HEK293T (cell line): ENCODE results near the gene TAL1.

Experiments
- CTCF ChIA-PET: fragments of 350-600 bp; formaldehyde crosslinking; extraction: SDS; loops from one replicate; lab custom pipeline; 2021; ENCODE audit warnings: antibody characterized with exemption, inconsistent platforms; lab: Yijun Ruan, JAX
- POLR2A ChIA-PET: fragments of 350-600 bp; formaldehyde crosslinking; extraction: SDS; loops from one replicate; lab custom pipeline; 2020; ENCODE audit warnings: antibody characterized with exemption, inconsistent platforms; lab: Yijun Ruan, JAX
- DNase-seq: peaks from one replicate; pipeline ENCODE4 v3.0.0; 2012; ENCODE audit warnings: mixed read lengths; ENCODE audit errors: extremely low spot score
- ARNT ChIP-seq: fragments of 450-650 bp; IDR thresholded peaks from 2 replicates; pipeline ENCODE4 v1.6.1; 2017; ENCODE audit warnings: mild to moderate bottlenecking
- BHLHE40 ChIP-seq: fragments of 450-650 bp; IDR thresholded peaks from 2 replicates; pipeline ENCODE4 v1.6.1; 2016; ENCODE audit warnings: mild to moderate bottlenecking, moderate library complexity, borderline replicate concordance
- CTBP1 ChIP-seq: fragments of 450-650 bp; IDR thresholded peaks from 2 replicates; pipeline ENCODE4 v1.6.1; 2016; ENCODE audit warnings: borderline replicate concordance
- ELF4 ChIP-seq: fragments of 450-650 bp; IDR thresholded peaks from 2 replicates; pipeline ENCODE4 v1.6.1; 2017; ENCODE audit warnings: antibody characterized with exemption
- FOXA1 ChIP-seq: fragments of 450-650 bp; IDR thresholded peaks from 2 replicates; pipeline ENCODE4 v1.6.1; 2016; ENCODE audit warnings: mild to moderate bottlenecking
- FOXK2 ChIP-seq: fragments of 450-650 bp; IDR thresholded peaks from 2 replicates; pipeline ENCODE4 v1.6.1; 2016; ENCODE audit warnings: mild to moderate bottlenecking
- FOXM1 ChIP-seq: fragments of 450-650 bp; IDR thresholded peaks from 2 replicates; pipeline ENCODE4 v1.6.1; 2017; ENCODE audit warnings: mild to moderate bottlenecking, borderline replicate concordance
- HDGF ChIP-seq: fragments of 450-650 bp; IDR thresholded peaks from 2 replicates; pipeline ENCODE4 v1.6.1; 2017; ENCODE audit warnings: antibody characterized with exemption, borderline replicate concordance
- L3MBTL2 ChIP-seq: fragments of 450-650 bp; conservative IDR thresholded peaks from 2 replicates; pipeline ENCODE4 v1.6.1; 2016; ENCODE audit warnings: mild to moderate bottlenecking
- LEF1 ChIP-seq: fragments of 450-650 bp; IDR thresholded peaks from 2 replicates; pipeline ENCODE4 v1.6.1; 2017; ENCODE audit warnings: mild to moderate bottlenecking, borderline replicate concordance
- NFRKB ChIP-seq: fragments of 450-650 bp; IDR thresholded peaks from 2 replicates; pipeline ENCODE4 v1.6.1; 2016; ENCODE audit warnings: mild to moderate bottlenecking, moderate library complexity
- SP1 ChIP-seq: fragments of 450-650 bp; IDR thresholded peaks from 2 replicates; pipeline ENCODE4 v1.6.1; 2017
- SUZ12 ChIP-seq: fragments of 450-650 bp; IDR thresholded peaks from 2 replicates; pipeline ENCODE4 v1.6.1; 2016; ENCODE audit warnings: mild to moderate bottlenecking
- TARDBP ChIP-seq: fragments of 450-650 bp; IDR thresholded peaks from 2 replicates; pipeline ENCODE4 v1.6.1; 2016
- ZNF384 ChIP-seq: fragments of 450-650 bp; IDR thresholded peaks from 2 replicates; pipeline ENCODE4 v1.6.1; 2016
- TF ChIP-seq, protein P1 (sequence below): fragments of 450-650 bp; IDR thresholded peaks from 2 replicates; pipeline ENCODE4 v1.6.1; 2016

The TAL1 gene

GRCh38 chr1:47189844-47190508 lies 42.0 kb downstream of the TAL1 start, which contains the start of gene PDZK1IP1:
TSS of gene PDZK1IP1 (minus strand) at chr1:47190036. CDS start at chr1:47189932, 104 bp downstream.
- DNase-seq: no peak
- TF ChIP-seq ARNT (no peak), HDGF (no peak), NFRKB (no peak), ELF4 (no peak), TARDBP (no peak), SP1 (no peak), L3MBTL2 (no peak), BHLHE40 (no peak), SUZ12 (no peak), FOXA1 (no peak), CTBP1 (no peak), ZNF384 (no peak), FOXM1 (no peak)
- TF ChIP-seq, protein P1, sequence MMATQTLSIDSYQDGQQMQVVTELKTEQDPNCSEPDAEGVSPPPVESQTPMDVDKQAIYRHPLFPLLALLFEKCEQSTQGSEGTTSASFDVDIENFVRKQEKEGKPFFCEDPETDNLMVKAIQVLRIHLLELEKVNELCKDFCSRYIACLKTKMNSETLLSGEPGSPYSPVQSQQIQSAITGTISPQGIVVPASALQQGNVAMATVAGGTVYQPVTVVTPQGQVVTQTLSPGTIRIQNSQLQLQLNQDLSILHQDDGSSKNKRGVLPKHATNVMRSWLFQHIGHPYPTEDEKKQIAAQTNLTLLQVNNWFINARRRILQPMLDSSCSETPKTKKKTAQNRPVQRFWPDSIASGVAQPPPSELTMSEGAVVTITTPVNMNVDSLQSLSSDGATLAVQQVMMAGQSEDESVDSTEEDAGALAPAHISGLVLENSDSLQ: no peak
- POLR2A ChIA-PET: interaction anchor here (0.9 to 2.3 kb wide), 3 partner anchors 11 to 144 kb away, joined by 3 to 18 read pairs (median 6); partner anchors contain the start of genes CMPK1 and STIL
- CTCF ChIA-PET: interaction anchor here (0.6 to 1.9 kb wide), 6 partner anchors 11 to 247 kb away, joined by 3 to 14 read pairs (median 4); no protein-coding TSS in a partner anchor

- no peak for DNase-seq
- POLR2A ChIA-PET: interaction anchor here (0.9 to 2.3 kb wide), 4 partner anchors 10 to 144 kb away, joined by 3 to 18 read pairs (median 10); partner anchors contain the start of genes CMPK1 and STIL
Observed at GRCh38 chr1:47188791-47189785, 42.9 kb downstream of the TAL1 start.

DNA sequence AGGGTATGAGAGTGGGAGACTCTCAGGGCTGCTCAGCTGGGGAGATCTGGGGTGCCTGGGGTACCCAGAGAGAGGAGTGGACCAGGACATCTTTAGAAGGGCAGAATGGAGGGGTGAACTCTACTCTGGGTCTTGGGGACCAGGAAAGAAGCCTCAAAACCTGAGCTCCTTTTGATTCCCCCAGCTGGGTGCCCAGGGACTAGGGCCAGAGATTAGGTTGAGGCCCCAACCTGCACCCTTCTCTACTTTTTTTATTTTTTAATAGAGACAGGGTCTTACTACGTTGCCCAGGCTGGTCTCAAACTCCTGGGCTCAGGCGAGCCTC lies 44.1 kb downstream of the TAL1 start:
- TF ChIP-seq CTBP1 (no peak), BHLHE40 (no peak), TARDBP (no peak), ARNT (no peak)
- ChIA-PET CTCF (interaction anchor here (1.1 to 1.6 kb wide), 2 partner anchors 9 to 12 kb away, joined by 3 to 9 read pairs; no protein-coding TSS in a partner anchor), POLR2A (interaction anchor here (2.0 kb wide), 1 partner anchor 9 kb away, joined by 13 read pairs; no protein-coding TSS in a partner anchor)
- no peak for DNase-seq

More at GRCh38 chr1:47188791-47189785, 42.9 kb downstream of the TAL1 start:
- CTCF ChIA-PET: interaction anchor here (0.8 to 1.9 kb wide), 7 partner anchors 10 to 146 kb away, joined by 3 to 14 read pairs (median 4); no protein-coding TSS in a partner anchor
- no peak for TF ChIP-seq ELF4
- TF ChIP-seq BHLHE40: no peak
- no peak for TF ChIP-seq TARDBP
- no peak for TF ChIP-seq FOXA1
- TF ChIP-seq NFRKB: no peak
- TF ChIP-seq ZNF384: no peak
- TF ChIP-seq, protein P1: no peak
- TF ChIP-seq CTBP1: no peak
- no peak for TF ChIP-seq SP1
- no peak for TF ChIP-seq ARNT
- no peak for TF ChIP-seq FOXM1
- TF ChIP-seq LEF1: no peak
- TF ChIP-seq SUZ12: no peak
- TF ChIP-seq HDGF: no peak
- no peak for TF ChIP-seq FOXK2
- TF ChIP-seq L3MBTL2: no peak

DNA sequence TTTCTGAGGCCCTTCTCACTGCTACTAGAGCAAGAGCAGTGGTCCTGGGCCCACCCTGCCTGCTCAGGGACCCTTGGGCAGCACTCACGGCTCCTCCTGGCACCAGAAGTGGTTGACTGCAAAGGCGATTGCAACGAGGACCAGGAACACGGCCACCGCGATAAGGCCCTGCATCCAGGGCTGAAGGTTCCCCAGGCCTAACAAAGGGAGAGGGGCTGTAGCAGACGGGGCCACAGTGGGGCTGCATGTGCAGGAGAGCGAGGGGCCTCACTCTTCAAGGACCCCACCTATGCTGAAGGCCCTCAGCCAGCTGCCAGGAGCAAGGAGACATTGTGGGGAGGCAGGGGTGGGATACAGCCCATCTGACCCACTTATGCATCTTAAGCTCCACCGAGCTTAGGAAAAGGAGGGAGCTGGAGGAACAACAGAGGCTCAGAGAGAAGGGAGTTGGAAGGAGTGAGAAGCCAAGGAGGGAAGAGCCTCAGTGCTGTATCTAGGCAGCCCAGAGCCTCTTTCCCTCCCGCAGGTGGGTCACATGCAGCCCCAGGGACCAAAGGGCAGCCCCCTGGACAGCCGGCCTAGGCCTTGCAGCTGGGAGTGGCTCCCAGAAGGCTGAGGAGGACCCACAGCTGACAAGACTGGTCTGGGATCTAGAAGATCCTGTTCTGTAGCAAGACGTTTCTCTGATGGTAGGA lies 44.6 kb downstream of the TAL1 start:
- no peak for DNase-seq
- POLR2A ChIA-PET: interaction anchor here (2.0 kb wide), 1 partner anchor 9 kb away, joined by 13 read pairs; no protein-coding TSS in a partner anchor
- TF ChIP-seq FOXA1: no peak
- no peak for TF ChIP-seq LEF1
- TF ChIP-seq FOXM1: no peak
- no peak for TF ChIP-seq HDGF
- no peak for TF ChIP-seq ARNT
- TF ChIP-seq SP1: no peak
- no peak for TF ChIP-seq TARDBP
- no peak for TF ChIP-seq ZNF384
- no peak for TF ChIP-seq ELF4
- no peak for TF ChIP-seq BHLHE40
- no peak for TF ChIP-seq NFRKB
- no peak for TF ChIP-seq FOXK2
- TF ChIP-seq L3MBTL2: no peak
- no peak for TF ChIP-seq SUZ12
- no peak for TF ChIP-seq CTBP1
- CTCF ChIA-PET: interaction anchor here (1.1 to 1.6 kb wide), 2 partner anchors 8 to 12 kb away, joined by 3 to 9 read pairs; no protein-coding TSS in a partner anchor
